SU-DHL-6 (cell line): Measurements from ENCODE around the gene PDHX.

Experiments used
- EZH2phosphoT487 ChIP-seq: fragments of 200-600 bp; sonication (generic), shearing (Covaris generic); conservative IDR thresholded peaks from 2 replicates; pipeline ENCODE4 v1.6.1; 2018; ENCODE audit warnings: mild to moderate bottlenecking, antibody characterized with exemption, low read length, moderate library complexity, mixed read lengths
- TF ChIP-seq, protein P1 (sequence below): fragments of 200-600 bp; sonication (generic); IDR thresholded peaks from one replicate; pipeline ENCODE4 v1.5.1; 2017; ENCODE audit warnings: antibody characterized with exemption, mild to moderate bottlenecking, low read length, moderate library complexity; ENCODE audit not compliant: insufficient read depth, poor library complexity, severe bottlenecking

DNA sequence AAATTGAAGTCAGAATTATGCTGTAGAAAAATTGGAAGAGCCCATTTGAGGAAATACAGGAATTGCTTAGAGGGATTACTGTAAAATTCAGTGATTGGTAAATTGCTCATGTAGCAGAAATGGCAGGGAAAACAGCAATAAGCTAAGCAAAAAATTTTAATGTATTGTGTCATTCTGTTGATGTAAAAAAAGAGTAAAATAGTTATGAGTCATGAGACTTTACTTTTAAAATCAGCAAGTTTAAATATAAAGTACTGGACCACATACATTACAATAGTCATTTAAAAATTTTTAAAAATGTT is 10.4 kb downstream of the PDHX start:
- TF ChIP-seq, protein P1, sequence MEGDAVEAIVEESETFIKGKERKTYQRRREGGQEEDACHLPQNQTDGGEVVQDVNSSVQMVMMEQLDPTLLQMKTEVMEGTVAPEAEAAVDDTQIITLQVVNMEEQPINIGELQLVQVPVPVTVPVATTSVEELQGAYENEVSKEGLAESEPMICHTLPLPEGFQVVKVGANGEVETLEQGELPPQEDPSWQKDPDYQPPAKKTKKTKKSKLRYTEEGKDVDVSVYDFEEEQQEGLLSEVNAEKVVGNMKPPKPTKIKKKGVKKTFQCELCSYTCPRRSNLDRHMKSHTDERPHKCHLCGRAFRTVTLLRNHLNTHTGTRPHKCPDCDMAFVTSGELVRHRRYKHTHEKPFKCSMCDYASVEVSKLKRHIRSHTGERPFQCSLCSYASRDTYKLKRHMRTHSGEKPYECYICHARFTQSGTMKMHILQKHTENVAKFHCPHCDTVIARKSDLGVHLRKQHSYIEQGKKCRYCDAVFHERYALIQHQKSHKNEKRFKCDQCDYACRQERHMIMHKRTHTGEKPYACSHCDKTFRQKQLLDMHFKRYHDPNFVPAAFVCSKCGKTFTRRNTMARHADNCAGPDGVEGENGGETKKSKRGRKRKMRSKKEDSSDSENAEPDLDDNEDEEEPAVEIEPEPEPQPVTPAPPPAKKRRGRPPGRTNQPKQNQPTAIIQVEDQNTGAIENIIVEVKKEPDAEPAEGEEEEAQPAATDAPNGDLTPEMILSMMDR = no peak
- no peak for TF ChIP-seq EZH2phosphoT487
